LNCAP (cell line): Measurements from ENCODE around the gene TMEM11.

Experiments
- CTCF ChIP-seq: fragments of 450-650 bp; IDR thresholded peaks from 2 replicates; pipeline ENCODE4 v1.5.1; 2017; ENCODE audit warnings: mild to moderate bottlenecking

TMEM11 gene

GRCh38 chr17:21183468-21183867, 30.5 kb downstream of the TMEM11 start:
- TF ChIP-seq CTCF = no peak

- no peak for TF ChIP-seq CTCF
These were observed 35.9 kb downstream of the TMEM11 start for GRCh38 chr17:21177854-21178600.

- TF ChIP-seq CTCF = no peak
These were observed 36.6 kb downstream of the TMEM11 start for GRCh38 chr17:21177401-21177800.

DNA sequence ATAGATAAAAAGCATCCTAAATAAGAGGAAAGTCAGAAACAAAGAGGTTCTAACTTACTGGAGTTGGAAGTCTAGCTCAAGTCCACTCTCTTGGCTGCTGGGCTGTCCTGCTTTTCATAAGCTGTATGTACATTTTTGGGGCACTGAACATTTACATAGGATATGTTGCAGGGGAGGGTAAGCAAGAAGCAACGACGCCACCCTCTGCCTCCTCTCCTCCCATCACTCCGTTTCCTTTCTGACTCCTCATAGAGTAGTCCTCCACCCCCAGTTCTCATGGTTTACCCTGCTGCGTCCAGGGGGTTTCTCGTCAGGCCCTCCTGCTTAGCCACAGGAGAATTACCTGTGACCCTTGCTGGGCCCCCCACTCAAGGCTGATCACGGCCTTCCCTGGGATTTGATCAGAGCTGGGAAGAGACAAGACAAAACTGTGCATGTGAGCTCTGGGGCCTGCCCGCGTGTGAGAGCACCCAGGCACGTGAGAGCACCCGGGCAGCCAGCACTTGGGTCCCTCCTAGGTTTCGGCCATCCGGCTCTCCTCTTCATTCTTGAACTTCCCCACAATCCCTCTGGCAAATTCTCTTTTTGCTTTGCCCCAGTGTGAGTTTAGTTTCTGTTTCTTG, 37.1 kb downstream of the TMEM11 start:
- no peak for TF ChIP-seq CTCF

DNA sequence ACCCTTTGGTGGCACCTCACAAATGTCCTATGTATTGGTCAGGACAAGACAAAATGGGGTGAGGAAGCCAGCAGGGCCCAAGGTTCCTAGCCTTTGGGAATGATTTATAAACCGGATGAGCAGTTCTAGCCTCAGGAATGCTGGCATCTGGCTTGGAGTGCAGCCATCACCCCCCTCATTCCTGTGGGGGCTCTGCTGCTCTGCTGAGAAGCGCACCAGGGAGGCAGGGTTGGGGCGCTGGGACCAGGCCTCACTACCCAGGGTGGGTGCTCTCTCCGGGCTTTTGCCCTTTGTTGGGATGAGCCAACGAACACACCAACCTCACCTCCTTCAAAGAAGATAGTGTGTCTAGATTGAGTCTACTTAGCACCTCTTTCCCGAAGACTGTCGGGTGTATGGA, 39.2 kb downstream of the TMEM11 start:
- no peak for TF ChIP-seq CTCF

- TF ChIP-seq CTCF = no peak
These were observed 39.8 kb downstream of the TMEM11 start for GRCh38 chr17:21174186-21174585.

- no peak for TF ChIP-seq CTCF
These were observed 40.4 kb downstream of the TMEM11 start for GRCh38 chr17:21173543-21173942.
